ENCODE results near the gene CHMP5.

DNA sequence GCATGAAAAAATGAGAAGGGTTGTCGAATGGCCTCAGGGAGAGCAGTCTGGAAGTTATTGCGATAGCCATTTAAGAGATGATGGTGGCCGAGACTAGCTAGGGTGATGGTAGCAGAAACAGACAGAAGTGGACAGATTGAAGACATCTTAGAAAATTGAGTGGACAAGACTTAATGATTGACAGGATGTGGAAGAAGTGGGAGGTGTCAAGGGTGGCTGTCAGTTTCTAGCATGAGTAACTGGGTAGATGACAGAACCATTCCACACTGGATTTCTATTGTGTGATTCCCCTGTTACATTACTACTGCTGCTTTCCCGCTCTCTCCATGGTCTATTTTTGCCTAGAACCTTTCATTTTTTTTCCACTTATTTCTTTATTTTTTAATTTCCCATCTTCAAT is 12.6 kb downstream of the CHMP5 start:
- TF ChIP-seq, protein P1, sequence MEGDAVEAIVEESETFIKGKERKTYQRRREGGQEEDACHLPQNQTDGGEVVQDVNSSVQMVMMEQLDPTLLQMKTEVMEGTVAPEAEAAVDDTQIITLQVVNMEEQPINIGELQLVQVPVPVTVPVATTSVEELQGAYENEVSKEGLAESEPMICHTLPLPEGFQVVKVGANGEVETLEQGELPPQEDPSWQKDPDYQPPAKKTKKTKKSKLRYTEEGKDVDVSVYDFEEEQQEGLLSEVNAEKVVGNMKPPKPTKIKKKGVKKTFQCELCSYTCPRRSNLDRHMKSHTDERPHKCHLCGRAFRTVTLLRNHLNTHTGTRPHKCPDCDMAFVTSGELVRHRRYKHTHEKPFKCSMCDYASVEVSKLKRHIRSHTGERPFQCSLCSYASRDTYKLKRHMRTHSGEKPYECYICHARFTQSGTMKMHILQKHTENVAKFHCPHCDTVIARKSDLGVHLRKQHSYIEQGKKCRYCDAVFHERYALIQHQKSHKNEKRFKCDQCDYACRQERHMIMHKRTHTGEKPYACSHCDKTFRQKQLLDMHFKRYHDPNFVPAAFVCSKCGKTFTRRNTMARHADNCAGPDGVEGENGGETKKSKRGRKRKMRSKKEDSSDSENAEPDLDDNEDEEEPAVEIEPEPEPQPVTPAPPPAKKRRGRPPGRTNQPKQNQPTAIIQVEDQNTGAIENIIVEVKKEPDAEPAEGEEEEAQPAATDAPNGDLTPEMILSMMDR (IDR thresholded peaks at IDR 0.05; ENCODE audit: low read depth, low read length): no peak
- TF ChIP-seq POLR2A (IDR thresholded peaks at IDR 0.05; ENCODE audit: extremely low read depth, insufficient read length): no peak
- TF ChIP-seq, protein P2, sequence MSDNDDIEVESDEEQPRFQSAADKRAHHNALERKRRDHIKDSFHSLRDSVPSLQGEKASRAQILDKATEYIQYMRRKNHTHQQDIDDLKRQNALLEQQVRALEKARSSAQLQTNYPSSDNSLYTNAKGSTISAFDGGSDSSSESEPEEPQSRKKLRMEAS (IDR thresholded peaks at IDR 0.05; ENCODE audit: low read depth, low read length): no peak

Data from NB4 (cell line).